ENCODE data around the gene TARP.
"Not testable (repeated sequence)": the region's sequence is repeated elsewhere in the genome, so short reads cannot be mapped to it uniquely, and the experiment has no call there.

TARP gene

DNA sequence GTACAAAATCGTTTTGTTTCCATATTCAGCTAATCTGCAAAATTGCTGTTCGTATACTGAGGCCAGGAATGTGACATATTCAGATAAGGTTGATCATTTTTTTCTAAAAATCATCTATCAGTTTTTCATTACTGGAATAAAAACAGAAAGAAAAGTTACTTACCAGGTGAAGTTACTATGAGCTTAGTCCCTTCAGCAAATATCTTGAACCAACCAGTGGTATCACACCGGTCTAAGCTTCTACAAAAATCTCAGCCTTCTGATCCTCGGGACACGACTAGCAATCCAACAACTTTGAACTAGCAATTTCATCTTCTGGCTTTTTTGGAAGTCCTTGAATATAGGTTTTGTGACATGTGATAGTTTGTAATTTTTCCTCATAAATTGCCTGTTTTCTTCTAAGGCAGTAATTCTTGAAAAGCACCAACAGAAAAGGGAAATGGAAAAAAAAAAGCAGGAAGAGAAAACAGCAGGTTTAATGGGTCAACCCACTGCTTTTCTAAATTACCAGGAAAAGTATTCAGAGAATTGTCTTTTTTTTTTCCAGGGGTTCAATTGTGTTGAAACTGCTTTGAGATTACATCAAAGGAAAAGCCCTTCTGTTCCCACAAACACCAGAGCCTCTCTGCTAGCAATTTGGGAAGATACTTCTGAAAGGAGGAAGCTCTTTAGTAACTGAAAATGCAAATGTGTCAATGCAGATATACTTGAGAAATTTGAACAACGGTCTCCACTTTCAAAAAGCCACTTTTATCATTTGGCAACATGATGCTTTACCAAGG lies 2.9 kb upstream of the TARP start:
- no peaks in the 10 kb centered on the region for H3K9me3 Mint-ChIP-seq
- H3K27ac Mint-ChIP-seq, result no peak overlapping the region
- ATAC-seq (no peak), DNase-seq (ENCODE audit: low spot score in 2 of 2) (no peak)
- no peaks in the 10 kb centered on the region for H3K36me3 Mint-ChIP-seq

DNA sequence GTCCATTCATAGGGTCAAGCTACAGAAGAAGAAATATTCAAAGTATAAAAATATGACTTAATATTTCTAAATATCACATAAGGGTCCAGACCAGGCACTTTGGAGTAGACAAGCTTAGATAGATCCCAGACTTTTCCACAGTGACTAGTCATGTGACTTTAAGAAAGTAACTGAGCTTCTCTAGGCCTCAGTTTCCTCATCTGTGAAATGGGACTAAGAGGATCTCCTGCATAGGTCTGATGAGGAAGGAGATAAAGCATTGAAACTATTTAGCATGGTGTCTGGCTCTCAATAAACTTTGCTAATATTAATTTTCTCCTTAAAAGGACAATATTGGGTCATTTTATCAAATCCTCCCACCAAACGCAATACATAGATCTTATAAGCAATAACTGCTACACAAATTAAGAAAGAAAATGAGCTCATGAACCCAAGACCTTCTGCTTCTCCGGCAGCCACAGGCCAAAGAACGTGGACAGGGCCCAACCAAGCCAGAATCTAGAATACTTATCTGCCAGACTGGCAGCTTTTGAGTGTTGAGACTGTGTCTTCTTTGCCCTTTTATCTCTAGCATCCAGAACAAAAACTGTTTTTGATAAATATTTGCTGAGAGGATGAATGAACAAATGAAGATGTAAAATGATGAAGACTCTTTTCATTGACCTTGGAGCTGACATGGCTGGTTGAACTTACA lies 1.6 kb upstream of the TARP start:
- H3K36me3 Mint-ChIP-seq, result no peaks in the 10 kb centered on the region
- no peak for DNase-seq (ENCODE audit: low spot score in 2 of 2)
- H3K27ac Mint-ChIP-seq, result no peak overlapping the region
- no peak for ATAC-seq
- H3K9me3 Mint-ChIP-seq, result no peaks in the 10 kb centered on the region

DNA sequence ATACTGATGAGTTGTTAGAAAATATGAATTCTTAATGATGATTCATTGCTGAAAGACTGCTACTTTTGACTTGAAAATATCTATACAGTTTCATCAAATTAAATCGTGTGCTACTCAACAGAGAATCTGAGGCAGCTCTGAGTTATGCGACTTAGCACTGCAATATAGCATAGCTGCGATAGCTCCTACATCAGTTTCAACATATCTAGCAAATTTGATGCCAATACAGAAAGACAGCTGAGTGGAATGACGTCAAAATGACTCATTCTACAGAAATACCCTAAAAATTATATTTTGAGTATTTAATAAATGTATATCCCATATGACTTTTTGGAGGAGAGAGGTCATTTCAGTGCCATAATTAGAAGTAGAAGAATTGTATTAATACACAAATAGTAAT lies 1.1 kb upstream of the TARP start:
- DNase-seq (ENCODE audit: low spot score in 2 of 2), result no peak
- H3K27ac Mint-ChIP-seq, result no peak overlapping the region
- no peak for ATAC-seq
- H3K36me3 Mint-ChIP-seq, result no peaks in the 10 kb centered on the region
- no peaks in the 10 kb centered on the region for H3K9me3 Mint-ChIP-seq

DNA sequence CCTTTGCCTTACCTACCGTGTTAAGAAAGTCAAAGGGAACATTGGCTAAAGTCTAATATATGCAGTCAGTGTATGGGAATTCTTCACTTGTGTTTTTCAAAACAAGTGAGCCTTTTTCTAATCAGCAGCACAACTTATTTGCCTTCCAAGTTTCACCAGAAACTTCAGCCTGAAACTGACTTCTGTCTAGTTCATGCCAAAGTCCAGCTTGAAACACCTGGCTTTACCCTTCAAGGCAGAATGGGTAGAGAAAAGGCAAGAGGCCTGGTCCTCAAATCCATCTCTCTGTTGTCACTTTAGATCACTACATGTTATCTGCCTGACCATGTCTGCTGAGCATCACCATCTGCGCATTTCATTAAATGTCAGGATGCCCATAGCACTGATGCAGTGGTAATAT lies 3.0 kb downstream of the TARP start:
- ATAC-seq; H3K9me3 Mint-ChIP-seq; H3K27ac Mint-ChIP-seq; H3K36me3 Mint-ChIP-seq; DNase-seq (ENCODE audit: low spot score in 2 of 2): not testable (repeated sequence)

- not testable (repeated sequence) for DNase-seq (ENCODE audit: low spot score in 2 of 2); H3K36me3 Mint-ChIP-seq; H3K27ac Mint-ChIP-seq; ATAC-seq; H3K9me3 Mint-ChIP-seq
Observed at GRCh38 chr7:38269704-38270346, 3.6 kb downstream of the TARP start.

DNA sequence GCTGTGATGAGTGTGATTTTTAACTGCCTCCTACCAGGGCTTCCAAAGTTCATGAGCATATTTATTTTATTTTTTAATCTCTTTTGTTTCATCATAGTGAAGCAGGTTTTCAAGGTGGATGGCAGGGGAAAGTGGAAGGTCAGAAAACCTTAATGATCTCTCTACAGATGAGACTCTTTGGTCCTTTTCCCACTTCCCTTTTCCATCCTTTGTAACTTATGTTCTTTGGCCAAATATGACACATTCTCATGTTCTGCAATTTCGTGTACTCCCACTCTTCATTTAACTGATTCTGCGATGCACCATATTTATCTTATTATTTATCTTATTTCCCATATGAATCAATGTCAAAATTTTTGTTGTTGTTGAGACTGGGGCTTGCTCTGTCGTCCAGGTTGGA lies 7.5 kb downstream of the TARP start:
- DNase-seq (ENCODE audit: low spot score in 2 of 2); ATAC-seq; H3K9me3 Mint-ChIP-seq; H3K27ac Mint-ChIP-seq; H3K36me3 Mint-ChIP-seq: not testable (repeated sequence)

DNA sequence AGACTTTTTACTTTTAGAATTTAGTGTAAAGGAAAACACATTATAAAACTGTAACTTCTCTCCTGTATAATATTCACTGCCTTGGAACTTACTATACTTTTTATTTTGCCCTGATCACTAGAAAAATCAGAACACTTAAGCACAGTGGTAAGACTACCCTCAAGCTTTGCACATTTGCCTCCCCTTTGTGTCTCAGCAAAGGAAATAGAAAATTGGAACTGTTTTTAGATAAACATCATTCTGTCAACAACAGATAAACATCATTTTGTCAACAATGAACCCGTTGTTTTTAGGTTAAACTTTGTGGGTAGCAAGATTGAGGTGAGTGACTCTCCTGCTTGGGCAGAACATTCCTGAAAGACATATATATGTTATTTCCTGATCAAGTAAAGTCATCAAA lies 8.8 kb downstream of the TARP start:
- DNase-seq (ENCODE audit: low spot score in 2 of 2); ATAC-seq; H3K9me3 Mint-ChIP-seq; H3K27ac Mint-ChIP-seq; H3K36me3 Mint-ChIP-seq: not testable (repeated sequence)

GRCh38 chr7:38263274-38263673 lies 10.2 kb downstream of the TARP start:
- H3K9me3 Mint-ChIP-seq; DNase-seq (ENCODE audit: low spot score in 2 of 2); H3K27ac Mint-ChIP-seq; H3K36me3 Mint-ChIP-seq; ATAC-seq: not testable (repeated sequence)

- Mint-ChIP-seq H3K36me3 (no peaks in the 10 kb centered on the region), H3K9me3 (no peaks in the 10 kb centered on the region)
- no peak for ATAC-seq
Observed at GRCh38 chr7:38262545-38262944, 10.9 kb downstream of the TARP start.

GRCh38 chr7:38262026-38262425 lies 11.4 kb downstream of the TARP start:
- not testable (repeated sequence) for DNase-seq (ENCODE audit: low spot score in 2 of 2); H3K27ac Mint-ChIP-seq; H3K36me3 Mint-ChIP-seq; ATAC-seq; H3K9me3 Mint-ChIP-seq

More at GRCh38 chr7:38262545-38262944, 10.9 kb downstream of the TARP start:
- no peak overlapping the region for H3K27ac Mint-ChIP-seq
- DNase-seq (ENCODE audit: low spot score in 2 of 2), result no peak

GRCh38 chr7:38261601-38262000 lies 11.8 kb downstream of the TARP start:
- H3K27ac Mint-ChIP-seq; H3K9me3 Mint-ChIP-seq; ATAC-seq; H3K36me3 Mint-ChIP-seq; DNase-seq (ENCODE audit: low spot score in 2 of 2): not testable (repeated sequence)

GRCh38 chr7:38259157-38259556 lies 14.3 kb downstream of the TARP start:
- not testable (repeated sequence) for H3K27ac Mint-ChIP-seq; DNase-seq (ENCODE audit: low spot score in 2 of 2); ATAC-seq; H3K9me3 Mint-ChIP-seq; H3K36me3 Mint-ChIP-seq

- ATAC-seq, result no peak
- DNase-seq (ENCODE audit: low spot score in 2 of 2), result no peak
- Mint-ChIP-seq H3K9me3 (no peaks in the 10 kb centered on the region), H3K27ac (no peak overlapping the region), H3K36me3 (no peaks in the 10 kb centered on the region)
Observed at GRCh38 chr7:38257350-38257677, 16.1 kb downstream of the TARP start.

DNA sequence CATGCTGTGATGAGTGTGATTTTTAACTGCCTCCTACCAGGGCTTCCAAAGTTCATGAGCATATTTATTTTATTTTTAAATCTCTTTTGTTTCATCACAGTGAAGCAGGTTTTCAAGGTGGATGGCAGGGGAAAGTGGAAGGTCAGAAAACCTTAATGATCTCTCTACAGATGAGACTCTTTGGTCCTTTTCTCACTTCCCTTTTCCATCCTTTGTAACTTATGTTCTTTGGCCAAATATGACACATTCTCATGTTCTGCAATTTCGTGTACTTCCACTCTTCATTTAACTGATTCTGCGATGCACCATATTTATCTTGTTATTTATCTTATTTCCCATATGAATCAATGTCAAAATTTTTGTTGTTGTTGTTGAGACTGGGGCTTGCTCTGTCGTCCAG lies 23.6 kb downstream of the TARP start:
- not testable (repeated sequence) for ATAC-seq; H3K27ac Mint-ChIP-seq; DNase-seq (ENCODE audit: low spot score in 2 of 2); H3K36me3 Mint-ChIP-seq; H3K9me3 Mint-ChIP-seq

GRCh38 chr7:38248069-38248567 lies 25.3 kb downstream of the TARP start:
- H3K27ac Mint-ChIP-seq, result no peak overlapping the region
- no peak for DNase-seq (ENCODE audit: low spot score in 2 of 2)
- H3K9me3 Mint-ChIP-seq, result no peaks in the 10 kb centered on the region
- peak in 1 of 2 donors; percentile 39 for ATAC-seq
- no peaks in the 10 kb centered on the region for H3K36me3 Mint-ChIP-seq

- H3K9me3 Mint-ChIP-seq, result no peaks in the 10 kb centered on the region
Observed at GRCh38 chr7:38245409-38245977, 27.9 kb downstream of the TARP start.

DNA sequence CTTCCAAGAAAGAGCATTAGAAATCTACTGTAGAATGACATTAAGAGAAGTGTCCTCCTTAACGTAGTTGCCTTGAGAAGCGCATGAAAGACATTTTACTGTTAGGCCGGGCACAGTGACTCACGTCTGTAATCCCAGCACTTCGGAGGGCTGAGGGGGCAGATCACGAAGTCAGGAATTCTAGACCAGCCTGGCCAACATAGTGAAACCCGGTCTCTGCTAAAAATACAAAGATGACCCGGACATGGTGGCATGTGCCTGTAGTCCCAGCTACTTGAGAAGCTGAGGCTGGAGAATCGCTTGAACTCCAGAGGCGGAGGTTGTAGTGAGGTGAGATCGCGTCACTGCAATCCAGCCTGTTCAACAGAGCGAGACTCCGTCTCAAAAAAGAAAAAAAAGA lies 28.9 kb downstream of the TARP start:
- no peaks in the 10 kb centered on the region for H3K9me3 Mint-ChIP-seq
- DNase-seq (ENCODE audit: low spot score in 2 of 2) (no peak), ATAC-seq (no peak)
- no peaks in the 10 kb centered on the region for H3K36me3 Mint-ChIP-seq
- H3K27ac Mint-ChIP-seq, result no peak overlapping the region

More at GRCh38 chr7:38245409-38245977, 27.9 kb downstream of the TARP start:
- ATAC-seq, result peak in 1 of 2 donors; percentile 63
- peak overlapping the region; percentile 4 to 16 for H3K27ac Mint-ChIP-seq
- H3K36me3 Mint-ChIP-seq, result no peaks in the 10 kb centered on the region
- DNase-seq (ENCODE audit: low spot score in 2 of 2), result no peak

Data from activated naive CD4-positive, alpha-beta T cell treated with anti-CD3 and anti-CD28 coated beads, Interleukin-2, amount 50 U/mL, for 72 hours (primary cell).